DND-41 (cell line): ENCODE measurements around the gene FCSK.

Source experiments
- EZH2 ChIP-seq: IDR thresholded peaks from 3 replicates; pipeline ENCODE4 v1.6.1; 2012; ENCODE audit warnings: borderline replicate concordance, low read depth, mild to moderate bottlenecking, moderate library complexity, low read length, inconsistent platforms; ENCODE audit not compliant: severe bottlenecking
- TF ChIP-seq, protein P1 (sequence below): IDR thresholded peaks from 2 replicates; pipeline ENCODE4 v1.5.1; 2012; ENCODE audit warnings: borderline replicate concordance, low read length, moderate library complexity, mild to moderate bottlenecking; ENCODE audit not compliant: poor library complexity, severe bottlenecking; ENCODE audit errors: extremely low read depth

DNA sequence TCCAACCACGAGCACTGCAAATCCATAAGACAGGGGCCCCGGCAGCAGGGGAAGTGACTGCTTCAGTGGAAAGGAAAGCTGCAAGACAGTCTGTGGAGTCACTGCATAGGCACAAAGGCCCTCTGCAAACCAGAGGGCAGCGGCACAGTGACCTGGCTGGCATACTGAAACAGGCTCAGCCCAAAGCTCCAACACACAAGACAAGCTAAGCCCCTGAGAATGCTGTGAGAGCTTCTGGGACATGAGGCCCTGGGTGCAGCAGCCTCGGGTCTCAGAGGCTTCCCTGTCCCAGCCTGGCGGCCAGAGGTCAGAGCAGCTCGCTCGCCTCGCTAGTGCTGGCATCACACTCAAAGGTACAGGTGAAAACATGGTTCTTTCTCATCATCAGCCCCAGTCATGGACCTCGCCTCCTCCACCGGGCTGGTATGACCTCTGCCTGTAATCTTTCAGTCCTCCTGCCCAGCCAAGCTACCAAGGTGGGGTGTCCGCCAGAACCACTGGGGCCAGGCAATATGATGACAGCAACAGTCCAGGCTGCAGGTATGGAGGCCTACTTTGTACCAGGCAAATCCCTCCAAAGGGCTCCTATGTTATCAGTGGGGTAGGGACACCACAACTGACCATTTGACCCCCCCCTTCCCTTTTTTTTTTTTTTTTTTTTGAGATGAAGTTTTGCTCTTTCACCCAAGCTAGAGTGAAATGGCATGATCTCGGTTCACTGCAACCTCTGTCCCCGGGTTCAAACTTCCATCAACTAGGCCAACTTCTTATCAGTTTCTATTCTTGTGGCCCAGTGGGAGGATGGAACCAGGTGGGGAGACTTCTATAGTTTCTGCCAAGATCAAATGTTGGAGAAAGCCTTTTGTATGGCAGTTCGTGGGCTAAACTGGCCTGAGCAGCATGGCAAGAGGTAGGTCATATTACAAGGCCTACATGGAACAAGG, 34.7 kb upstream of the FCSK start:
- TF ChIP-seq, protein P1, sequence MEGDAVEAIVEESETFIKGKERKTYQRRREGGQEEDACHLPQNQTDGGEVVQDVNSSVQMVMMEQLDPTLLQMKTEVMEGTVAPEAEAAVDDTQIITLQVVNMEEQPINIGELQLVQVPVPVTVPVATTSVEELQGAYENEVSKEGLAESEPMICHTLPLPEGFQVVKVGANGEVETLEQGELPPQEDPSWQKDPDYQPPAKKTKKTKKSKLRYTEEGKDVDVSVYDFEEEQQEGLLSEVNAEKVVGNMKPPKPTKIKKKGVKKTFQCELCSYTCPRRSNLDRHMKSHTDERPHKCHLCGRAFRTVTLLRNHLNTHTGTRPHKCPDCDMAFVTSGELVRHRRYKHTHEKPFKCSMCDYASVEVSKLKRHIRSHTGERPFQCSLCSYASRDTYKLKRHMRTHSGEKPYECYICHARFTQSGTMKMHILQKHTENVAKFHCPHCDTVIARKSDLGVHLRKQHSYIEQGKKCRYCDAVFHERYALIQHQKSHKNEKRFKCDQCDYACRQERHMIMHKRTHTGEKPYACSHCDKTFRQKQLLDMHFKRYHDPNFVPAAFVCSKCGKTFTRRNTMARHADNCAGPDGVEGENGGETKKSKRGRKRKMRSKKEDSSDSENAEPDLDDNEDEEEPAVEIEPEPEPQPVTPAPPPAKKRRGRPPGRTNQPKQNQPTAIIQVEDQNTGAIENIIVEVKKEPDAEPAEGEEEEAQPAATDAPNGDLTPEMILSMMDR: no peak
- no peak for TF ChIP-seq EZH2
